CD14-positive monocyte (primary cell): ENCODE data around the gene NEK10. TPM values are rescaled to one million over a fixed set of nuclear protein-coding genes. Genes with fewer than 3 reads are reported as not detected.

Source experiments
- DNase-seq, 3 donors: peaks; one replicate each; pipeline ENCODE4 v3.0.0-alpha.2; 2011 to 2022
- H2AFZ ChIP-seq: 2 replicates; pipeline ENCODE4 v1.6.0; 2012; ENCODE audit warnings: mild to moderate bottlenecking, low read depth, low read length, inconsistent platforms; ENCODE audit not compliant: insufficient read depth, poor library complexity, severe bottlenecking
- H3K27ac ChIP-seq, 2 donors: 1 replicate in 1 of 2; 2 replicates in 1 of 2; pipeline ENCODE4 v1.5.1; 2012 to 2013; ENCODE audit warnings: low read length in 2 of 2, control low read depth in 1 of 2, inconsistent platforms in 1 of 2, low read depth in 1 of 2, mild to moderate bottlenecking in 1 of 2
- H3K27me3 ChIP-seq, 2 donors: one replicate each; pipeline versions ENCODE4 v1.6.0 to v1.6.1; 2011 to 2013; ENCODE audit warnings: low read length in 2 of 2; ENCODE audit not compliant: control insufficient read depth in 2 of 2, insufficient read depth in 2 of 2
- H3K36me3 ChIP-seq, 2 donors: replicated peaks in 1 of 2; 1 replicate in 1 of 2; 2 replicates in 1 of 2; pipeline versions ENCODE4 v1.5.1 to v1.6.1; 2012 to 2013; ENCODE audit warnings: low read length in 2 of 2, control low read depth in 1 of 2, inconsistent platforms in 1 of 2, mild to moderate bottlenecking in 1 of 2; ENCODE audit not compliant: insufficient read depth in 2 of 2, control insufficient read depth in 1 of 2
- H3K4me1 ChIP-seq, 2 donors: 1 replicate in 1 of 2; 2 replicates in 1 of 2; pipeline versions ENCODE4 v1.5.1 to v1.6.1; 2012 to 2013; ENCODE audit warnings: low read length in 2 of 2, control low read depth in 1 of 2, inconsistent platforms in 1 of 2, mild to moderate bottlenecking in 1 of 2, moderate library complexity in 1 of 2; ENCODE audit not compliant: insufficient read depth in 2 of 2, control insufficient read depth in 1 of 2
- H3K4me2 ChIP-seq: replicated peaks from 2 replicates; pipeline ENCODE3; 2012; ENCODE audit warnings: low read length, moderate library complexity, mild to moderate bottlenecking; ENCODE audit not compliant: poor library complexity, severe bottlenecking; ENCODE audit errors: extremely low read depth
- H3K4me3 ChIP-seq, 3 experiments: fragments of 200-600 bp in 1 of 3; sonication (generic) in 1 of 3; replicated peaks in 1 of 3; 1 replicate in 2 of 3; 2 replicates in 1 of 3; pipeline ENCODE4 v1.5.1; 2011 to 2013; ENCODE audit warnings: low read length in 3 of 3, mild to moderate bottlenecking in 3 of 3, control low read depth in 2 of 3, low read depth in 2 of 3, inconsistent platforms in 1 of 3, moderate library complexity in 1 of 3
- H3K79me2 ChIP-seq: 2 replicates; pipeline ENCODE4 v1.6.0; 2012; ENCODE audit warnings: mild to moderate bottlenecking, control low read depth, inconsistent platforms, low read length, moderate library complexity; ENCODE audit not compliant: insufficient read depth
- H3K9ac ChIP-seq: 2 replicates; pipeline ENCODE4 v1.6.0; 2017; ENCODE audit warnings: low read length, mild to moderate bottlenecking; ENCODE audit not compliant: insufficient read depth, poor library complexity, severe bottlenecking
- H3K9me3 ChIP-seq, 2 donors: replicated peaks in 1 of 2; 1 replicate in 1 of 2; 2 replicates in 1 of 2; pipeline versions ENCODE4 v1.5.1 to v1.6.1; 2012 to 2013; ENCODE audit warnings: low read length in 2 of 2, control low read depth in 1 of 2; ENCODE audit not compliant: control insufficient read depth in 1 of 2, insufficient read depth in 1 of 2
- H4K20me1 ChIP-seq: 2 replicates; pipeline ENCODE4 v1.6.0; 2012; ENCODE audit warnings: mild to moderate bottlenecking, low read length, control low read depth, moderate library complexity; ENCODE audit not compliant: insufficient read depth
- H3K27ac Mint-ChIP-seq, 7 donors: one replicate each; pipeline ENCODE4 v1.8.0; 2020; ENCODE audit warnings: mild to moderate bottlenecking in 7 of 7, mixed read lengths in 7 of 7, moderate library complexity in 6 of 7, inconsistent platforms in 2 of 7
- H3K27me3 Mint-ChIP-seq, 3 donors: one replicate each; pipeline ENCODE4 v1.8.0; 2021 to 2022; ENCODE audit warnings: low read depth in 3 of 3, mild to moderate bottlenecking in 3 of 3, mixed read lengths in 3 of 3, moderate library complexity in 3 of 3, inconsistent platforms in 1 of 3
- H3K36me3 Mint-ChIP-seq, 2 donors: one replicate each; pipeline ENCODE4 v1.8.0; 2020; ENCODE audit warnings: mixed read lengths in 2 of 2, inconsistent platforms in 1 of 2, mild to moderate bottlenecking in 1 of 2
- H3K4me1 Mint-ChIP-seq: one replicate; pipeline ENCODE4 v1.8.0; 2020; ENCODE audit warnings: mild to moderate bottlenecking, mixed read lengths
- H3K4me3 Mint-ChIP-seq, 2 donors: one replicate each; pipeline ENCODE4 v1.8.0; 2020; ENCODE audit warnings: mild to moderate bottlenecking in 2 of 2, mixed read lengths in 2 of 2, moderate library complexity in 1 of 2
- H3K9me3 Mint-ChIP-seq, 7 donors: one replicate each; pipeline ENCODE4 v1.8.0; 2020 to 2022; ENCODE audit warnings: mixed read lengths in 7 of 7, mild to moderate bottlenecking in 6 of 7, moderate library complexity in 6 of 7, inconsistent platforms in 2 of 7
- WGBS: methylation state at CpG from one replicate; pipeline ENCODE4 v1.1.5; 2013; ENCODE audit warnings: missing lambda C conversion rate; ENCODE audit not compliant: insufficient coverage; 5-methylcytosine and 5-hydroxymethylcytosine counted together
- intact Hi-C, 2 donors: fragments of 100-400 bp; cut with micrococcal nuclease; formaldehyde crosslinking; loops; one replicate each; pipeline versions ENCODE4 v1.15.0 to v1.15.1; 2023
- polyA plus RNA-seq, 3 donors: library from polyadenylated mRNA; depleted of rRNA in 1 of 3; unstranded in 2 of 3; stranded (reverse) in 1 of 3; fragments of 300-500 nt in 2 of 3; fragments of >200 nt in 1 of 3; fragmentation: Illumina TruSeq in 2 of 3; gene quantifications; 1 replicate in 2 of 3; 2 replicates in 1 of 3; pipeline ENCODE4 v1.2.3, GENCODE V29; 2012 to 2021
- TF ChIP-seq, protein P1 (sequence below): fragments of 200-600 bp; IDR thresholded peaks from one replicate; pipeline ENCODE4 v1.8.0; 2022; ENCODE audit warnings: antibody characterized with exemption, mild to moderate bottlenecking

Gene NEK10
- polyA plus RNA-seq, 3 donors: not detected

DNA sequence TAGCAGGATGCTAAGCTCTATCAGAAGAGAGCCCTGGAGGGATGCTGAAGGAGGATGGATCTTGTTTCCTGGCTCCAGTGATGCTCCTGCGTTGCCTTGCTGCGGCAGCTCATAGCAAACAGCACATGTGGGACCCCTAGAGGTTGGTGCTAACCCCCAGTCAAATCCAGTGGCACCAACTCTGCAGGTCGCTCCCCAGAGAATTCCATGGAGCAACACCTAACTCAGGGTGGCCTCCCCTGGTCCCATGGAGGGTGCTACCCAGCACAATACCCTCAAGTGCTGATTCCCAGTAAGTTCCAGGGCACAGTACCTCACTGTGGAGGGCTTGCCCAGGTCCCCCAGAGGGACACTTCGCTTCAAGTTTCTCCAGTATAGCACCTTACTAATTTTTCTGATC is 231.2 kb downstream of the NEK10 start:
- H4K20me1 ChIP-seq: no peaks in the 10 kb centered on the region
- Mint-ChIP-seq H3K36me3 (no peaks in the 10 kb centered on the region), H3K4me1 (no peaks in the 10 kb centered on the region), H3K27me3 (peaks cover 3 to 5% (median 4%) of the 10 kb centered on the region in 3 donors), H3K4me3 (no peak overlapping the region), H3K9me3 (peaks cover 0 to 9% (median 0%) of the 10 kb centered on the region in 7 donors), H3K27ac (no peak overlapping the region)
- H3K79me2 ChIP-seq: no peaks in the 10 kb centered on the region
- WGBS: 95% methylated on average over 4 of the region's 4 CpGs
- H3K27ac ChIP-seq: no peak overlapping the region
- H3K27me3 ChIP-seq: no peaks in the 10 kb centered on the region
- DNase-seq: no peak
- TF ChIP-seq, protein P1, sequence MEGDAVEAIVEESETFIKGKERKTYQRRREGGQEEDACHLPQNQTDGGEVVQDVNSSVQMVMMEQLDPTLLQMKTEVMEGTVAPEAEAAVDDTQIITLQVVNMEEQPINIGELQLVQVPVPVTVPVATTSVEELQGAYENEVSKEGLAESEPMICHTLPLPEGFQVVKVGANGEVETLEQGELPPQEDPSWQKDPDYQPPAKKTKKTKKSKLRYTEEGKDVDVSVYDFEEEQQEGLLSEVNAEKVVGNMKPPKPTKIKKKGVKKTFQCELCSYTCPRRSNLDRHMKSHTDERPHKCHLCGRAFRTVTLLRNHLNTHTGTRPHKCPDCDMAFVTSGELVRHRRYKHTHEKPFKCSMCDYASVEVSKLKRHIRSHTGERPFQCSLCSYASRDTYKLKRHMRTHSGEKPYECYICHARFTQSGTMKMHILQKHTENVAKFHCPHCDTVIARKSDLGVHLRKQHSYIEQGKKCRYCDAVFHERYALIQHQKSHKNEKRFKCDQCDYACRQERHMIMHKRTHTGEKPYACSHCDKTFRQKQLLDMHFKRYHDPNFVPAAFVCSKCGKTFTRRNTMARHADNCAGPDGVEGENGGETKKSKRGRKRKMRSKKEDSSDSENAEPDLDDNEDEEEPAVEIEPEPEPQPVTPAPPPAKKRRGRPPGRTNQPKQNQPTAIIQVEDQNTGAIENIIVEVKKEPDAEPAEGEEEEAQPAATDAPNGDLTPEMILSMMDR: no peak
- H3K9me3 ChIP-seq: peaks cover 0 to 5% of the 10 kb centered on the region in 2 donors
- H3K36me3 ChIP-seq: no peaks in the 10 kb centered on the region
- H3K4me1 ChIP-seq: no peaks in the 10 kb centered on the region
- H2AFZ ChIP-seq: no peak overlapping the region
- H3K9ac ChIP-seq: no peak overlapping the region
- no peak overlapping the region for H3K4me2 ChIP-seq
- no peak overlapping the region for H3K4me3 ChIP-seq
- intact Hi-C loops: loop anchor here in 1 of 2 donors (5.0 kb wide), 1 partner anchor 544 kb away; no protein-coding TSS in a partner anchor

DNA sequence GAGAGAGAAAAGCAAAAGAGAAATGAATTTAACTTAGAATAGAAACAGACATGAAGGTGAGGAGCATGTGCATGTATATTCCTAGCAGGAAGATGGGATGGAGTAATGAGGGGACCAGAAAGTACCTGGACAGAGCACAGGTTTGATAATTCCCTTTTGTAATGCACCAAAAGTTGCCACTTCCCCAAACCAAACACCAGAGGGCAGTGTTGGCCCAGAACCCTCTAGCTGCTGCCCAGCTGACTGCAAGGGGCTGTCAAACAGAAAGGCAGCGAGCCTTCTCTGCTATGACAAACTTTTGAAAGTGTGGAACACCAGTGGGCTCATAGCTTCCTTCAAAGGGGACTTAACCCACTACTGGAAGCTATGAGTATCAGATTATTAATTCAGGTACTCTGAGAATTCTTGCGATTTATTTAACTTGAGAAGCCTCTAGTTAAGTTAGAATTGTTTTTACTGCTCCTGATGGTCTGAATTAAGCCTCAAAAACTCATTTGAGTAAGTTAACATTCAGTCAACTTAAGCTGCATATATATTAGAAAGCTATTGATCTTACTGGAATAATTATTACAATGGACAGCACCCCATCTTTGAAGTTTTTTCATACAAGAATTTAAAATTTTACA is 234.9 kb downstream of the NEK10 start:
- no peaks in the 10 kb centered on the region for H3K9me3 Mint-ChIP-seq
- H3K4me1 ChIP-seq: no peaks in the 10 kb centered on the region
- no peak overlapping the region for H3K4me3 ChIP-seq
- no peaks in the 10 kb centered on the region for H3K36me3 Mint-ChIP-seq
- WGBS: no CpG with 5 or more reads among the region's 2 CpGs
- no peak overlapping the region for H3K4me2 ChIP-seq
- DNase-seq: peak; percentile 21 to 54 (median 53)
- no peaks in the 10 kb centered on the region for H3K79me2 ChIP-seq
- H2AFZ ChIP-seq: no peak overlapping the region
- no peaks in the 10 kb centered on the region for H4K20me1 ChIP-seq
- H3K4me3 Mint-ChIP-seq: no peak overlapping the region
- no peaks in the 10 kb centered on the region for H3K4me1 Mint-ChIP-seq
- H3K9me3 ChIP-seq: no peaks in the 10 kb centered on the region
- H3K9ac ChIP-seq: no peak overlapping the region
- H3K27ac Mint-ChIP-seq: no peak overlapping the region
- intact Hi-C loops: no loop called here
- no peak overlapping the region for H3K27ac ChIP-seq
- TF ChIP-seq, protein P1: peak; percentile 96
- peaks cover 3 to 5% (median 3%) of the 10 kb centered on the region in 3 donors for H3K27me3 Mint-ChIP-seq
- H3K27me3 ChIP-seq: no peaks in the 10 kb centered on the region
- H3K36me3 ChIP-seq: no peaks in the 10 kb centered on the region
